GM18505 (cell line): ENCODE data around the gene SGMS1.

Source experiments
- ATAC-seq: cut with Tn5 transposase; IDR thresholded peaks from one replicate; pipeline ENCODE4 v1.9.1; 2021; ENCODE audit not compliant: unreplicated experiment
- POLR2A ChIP-seq: IDR thresholded peaks from 4 replicates; pipeline ENCODE4 v1.6.1; 2011; ENCODE audit warnings: borderline replicate concordance; ENCODE audit not compliant: insufficient read depth, insufficient read length; ENCODE audit errors: extremely low read depth

Gene SGMS1

DNA sequence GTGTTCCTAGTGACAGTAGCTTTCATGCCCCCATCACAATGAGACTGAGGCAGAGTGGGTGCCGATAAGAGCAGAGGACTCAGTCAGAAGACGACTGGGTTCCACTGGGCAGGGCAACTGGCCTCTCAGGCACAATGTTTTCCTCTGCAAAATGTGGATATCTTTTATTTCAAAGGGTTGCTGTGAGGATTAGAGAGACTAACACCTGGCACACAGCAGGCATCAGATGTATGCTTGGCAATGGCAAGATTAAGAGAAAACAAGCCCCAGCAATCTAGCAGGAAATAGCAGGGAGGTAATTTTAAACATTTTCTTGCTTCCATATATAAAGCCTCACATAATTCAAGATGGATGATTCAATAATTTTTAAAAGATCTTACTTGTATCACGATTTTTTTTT is 28.0 kb downstream of the SGMS1 start:
- no peak for ATAC-seq
- no peak for TF ChIP-seq POLR2A

DNA sequence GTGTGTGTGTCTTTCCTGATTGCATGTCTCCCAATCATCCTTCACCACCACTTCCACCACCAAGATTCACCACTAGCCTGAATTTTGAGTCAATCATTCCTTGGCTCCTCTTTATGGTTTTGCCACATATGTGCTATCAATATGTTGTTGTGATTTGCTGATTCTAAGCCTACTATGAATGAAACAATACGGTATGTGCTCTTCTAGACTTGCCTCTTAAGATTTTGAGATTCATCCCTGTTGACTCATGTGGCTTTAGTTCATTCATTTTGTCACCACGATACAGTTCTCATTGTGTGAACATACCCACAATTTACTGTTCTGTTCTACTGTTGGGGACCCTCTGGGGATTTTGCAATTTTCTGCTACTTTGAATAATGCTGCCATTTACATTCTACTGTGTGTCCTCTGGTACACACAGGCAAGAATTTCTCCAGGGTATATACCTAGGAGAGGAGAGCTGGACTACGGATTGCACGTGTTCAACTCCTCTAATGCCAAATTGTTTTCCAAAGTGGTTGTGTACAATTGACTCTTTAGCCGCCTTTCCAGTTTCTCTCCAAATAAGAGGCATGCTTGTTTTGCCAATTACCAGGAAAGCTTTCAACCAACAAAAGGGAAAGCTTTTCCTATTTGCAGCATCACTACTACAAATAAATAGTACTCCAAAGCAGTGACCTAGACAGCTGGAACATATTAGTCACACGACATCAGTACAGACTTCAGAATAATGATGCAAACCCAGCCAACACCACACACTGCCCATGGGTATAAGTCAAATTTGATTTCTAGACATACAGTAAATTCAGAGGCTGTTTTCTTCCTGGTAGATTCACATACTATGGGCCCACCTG is 30.0 kb downstream of the SGMS1 start:
- no peak for ATAC-seq

DNA sequence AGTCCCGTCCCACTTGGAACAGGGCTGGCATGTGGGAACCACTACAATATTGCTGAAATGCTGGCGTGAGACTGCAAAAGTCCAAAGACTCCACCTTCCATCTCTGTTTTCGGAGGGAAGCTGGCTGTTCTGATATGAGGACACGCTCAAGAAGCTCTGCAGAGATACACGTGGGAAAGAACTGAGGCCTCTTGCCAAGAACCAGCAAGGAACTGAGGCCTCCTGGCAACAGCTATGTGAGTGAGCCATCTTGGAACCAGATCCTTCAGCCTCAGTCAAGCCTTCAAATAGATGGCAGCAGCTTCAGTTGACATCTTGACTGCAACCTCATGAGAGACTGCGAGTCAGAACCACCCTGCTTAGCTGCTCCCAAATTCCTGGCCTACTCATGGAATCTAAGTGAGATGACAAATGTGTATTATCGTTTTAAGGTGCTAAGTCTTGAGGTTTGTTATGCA is 30.8 kb downstream of the SGMS1 start:
- no peak for TF ChIP-seq POLR2A
- ATAC-seq, result no peak

More for the DNA sequence above, 30.0 kb downstream of the SGMS1 start:
- no peak for TF ChIP-seq POLR2A

DNA sequence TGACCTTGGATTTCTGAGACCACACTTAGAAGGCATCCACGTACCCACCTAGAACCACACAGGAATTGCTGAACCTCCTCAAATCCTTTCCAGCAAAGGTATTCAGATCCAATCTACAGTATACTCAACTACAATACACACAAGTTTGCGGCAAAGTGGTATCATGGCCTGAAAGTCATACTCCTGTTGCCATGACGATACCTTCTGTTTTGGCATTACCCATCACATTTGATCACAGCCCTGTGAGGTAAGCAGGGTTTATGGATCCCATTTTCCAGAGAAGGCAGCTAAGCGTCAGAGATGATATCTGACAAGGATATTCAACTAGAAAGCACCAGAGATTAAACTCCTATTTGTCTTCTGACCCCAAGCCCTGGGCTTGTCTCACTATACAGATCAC is 32.8 kb downstream of the SGMS1 start:
- no peak for TF ChIP-seq POLR2A
- ATAC-seq, result no peak

DNA sequence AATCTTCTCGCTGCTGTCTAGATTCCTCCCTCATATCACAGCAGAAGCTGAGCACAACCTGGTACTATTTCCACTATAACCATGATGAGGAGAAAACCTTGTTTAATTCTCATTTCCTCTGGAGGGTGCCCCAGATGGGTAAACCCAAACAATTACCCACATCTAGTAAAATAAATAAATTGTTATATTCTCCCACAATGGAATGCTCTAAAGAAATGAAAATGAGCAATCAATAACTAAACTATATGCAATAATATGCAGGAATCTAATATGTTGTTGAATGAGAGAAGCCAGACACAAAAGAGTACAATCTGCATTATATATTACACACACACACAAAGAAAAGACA is 37.0 kb downstream of the SGMS1 start:
- ATAC-seq, result no peak

GRCh38 chr10:50585921-50586739 is 37.6 kb downstream of the SGMS1 start:
- no peak for TF ChIP-seq POLR2A
- ATAC-seq, result no peak

More for the DNA sequence above, 37.0 kb downstream of the SGMS1 start:
- TF ChIP-seq POLR2A, result no peak

DNA sequence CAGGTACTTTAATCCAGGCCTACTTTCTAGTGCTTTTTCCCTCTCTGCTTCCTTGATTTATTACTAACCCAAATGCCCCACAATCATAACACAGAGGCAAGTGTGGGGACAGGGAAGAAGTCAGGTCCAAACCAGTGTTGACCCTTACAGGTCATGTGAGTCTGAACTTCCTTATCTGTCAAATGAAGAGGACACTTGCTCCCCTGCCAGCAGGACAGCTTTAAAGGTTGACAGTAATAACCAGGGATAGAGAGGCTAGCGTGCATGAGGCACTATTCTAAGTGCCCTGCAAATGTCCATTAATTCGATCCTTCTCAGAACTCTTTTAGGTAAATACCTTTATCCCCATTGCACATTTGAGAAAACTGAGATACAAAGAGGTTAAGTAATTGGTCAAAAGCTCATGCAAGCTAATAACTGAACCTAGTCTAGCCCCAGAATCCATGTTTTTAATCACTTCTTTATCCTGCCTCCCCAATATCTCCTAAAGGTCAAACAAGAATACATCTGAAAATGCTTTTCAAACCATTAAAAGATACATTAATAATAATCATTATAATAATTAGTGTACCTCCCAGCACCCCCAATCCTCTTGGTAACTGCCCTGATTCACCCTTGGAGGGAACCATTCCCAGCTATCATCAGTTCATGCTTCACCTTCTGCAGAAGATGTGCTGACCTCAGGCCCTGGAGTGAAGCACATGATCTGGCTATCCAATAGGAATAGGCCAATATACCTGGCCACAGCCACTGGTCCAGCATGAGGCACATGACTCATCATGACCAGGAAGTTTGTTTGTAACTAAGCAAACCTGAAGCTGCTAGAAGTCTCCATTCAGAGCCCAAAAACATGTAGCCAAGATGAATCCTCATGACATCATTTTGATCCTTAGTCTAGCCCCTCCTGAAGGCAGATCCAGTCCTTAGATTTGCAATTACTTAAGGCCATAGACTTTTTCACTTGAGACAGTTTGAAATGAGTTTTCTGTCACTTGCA is 40.7 kb downstream of the SGMS1 start:
- ATAC-seq, result no peak
- no peak for TF ChIP-seq POLR2A

DNA sequence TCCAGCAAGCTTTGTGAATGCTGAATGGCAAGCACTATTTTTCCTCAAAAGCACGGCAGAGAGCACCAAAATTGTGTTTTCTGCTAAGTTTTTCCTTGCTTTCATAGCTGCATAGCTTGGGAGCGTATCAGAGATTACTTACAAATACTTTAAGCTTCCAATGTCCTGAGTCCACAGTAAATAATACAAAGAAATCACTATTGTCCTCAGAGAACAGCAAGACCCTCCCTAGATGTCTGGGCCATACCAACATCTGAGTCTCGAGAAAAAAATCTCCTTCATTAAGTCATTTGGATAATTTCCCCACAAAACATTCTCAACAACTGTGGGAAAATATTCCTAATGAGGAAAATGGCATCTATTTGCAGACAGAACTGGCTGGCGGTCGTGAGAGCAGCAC is 41.7 kb downstream of the SGMS1 start:
- no peak for ATAC-seq
- TF ChIP-seq POLR2A, result no peak

- ATAC-seq, result no peak
- TF ChIP-seq POLR2A, result no peak
These were observed 43.4 kb downstream of the SGMS1 start for GRCh38 chr10:50580262-50580891.

- no peak for TF ChIP-seq POLR2A
- ATAC-seq, result no peak
These were observed 44.1 kb downstream of the SGMS1 start for GRCh38 chr10:50579491-50580261.

- no peak for ATAC-seq
- TF ChIP-seq POLR2A, result no peak
These were observed 44.8 kb downstream of the SGMS1 start for GRCh38 chr10:50578949-50579348.
